NCI-H2081 treated with DMSO at 0.1 percent for 48 hours (cell line): ENCODE measurements around the gene SPRYD3.

Experiments used
- DNase-seq: peaks from one replicate; lab custom pipeline; 2025; lab: John Stamatoyannopoulos, UW

Gene SPRYD3

DNA sequence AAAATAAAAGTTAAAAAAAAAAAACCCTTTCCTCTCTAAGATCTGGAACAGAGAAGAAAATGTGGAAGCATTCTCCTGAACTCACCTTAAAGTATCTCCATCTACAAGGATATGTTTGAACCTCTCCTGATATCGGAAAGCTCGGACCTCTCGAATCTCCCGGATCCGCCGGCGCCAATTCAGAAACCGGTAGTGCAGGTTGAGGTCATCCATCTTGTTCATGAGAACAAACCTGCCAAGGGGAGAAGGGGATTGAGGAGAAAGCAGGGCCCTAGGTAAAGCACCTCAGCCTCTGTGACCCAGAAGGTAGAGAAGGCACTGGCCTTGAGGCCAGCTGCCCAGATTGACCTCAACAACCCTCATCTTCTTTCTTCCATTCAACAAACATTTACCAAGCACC lies 2.2 kb downstream of the SPRYD3 start:
- no peak for DNase-seq

DNA sequence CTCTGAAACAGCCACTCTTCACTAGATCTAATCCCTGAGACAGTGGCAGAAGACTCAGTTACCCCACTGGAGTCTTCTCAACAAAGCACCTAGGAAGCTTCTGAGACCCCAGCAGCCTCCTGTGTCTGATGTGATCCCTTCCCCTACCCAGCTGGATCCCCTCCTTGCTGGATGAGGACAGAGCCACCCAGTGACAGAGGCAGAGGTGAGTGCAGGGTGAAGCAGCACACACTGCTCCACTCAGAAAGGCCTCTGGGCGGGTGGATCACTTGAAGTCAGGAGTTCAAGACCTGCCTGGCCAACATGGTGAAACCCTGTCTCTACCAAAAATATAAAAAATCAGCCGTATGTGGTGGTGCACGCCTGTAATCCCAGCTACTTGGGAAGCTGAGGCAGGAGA lies 2.7 kb downstream of the SPRYD3 start:
- DNase-seq = no peak

DNA sequence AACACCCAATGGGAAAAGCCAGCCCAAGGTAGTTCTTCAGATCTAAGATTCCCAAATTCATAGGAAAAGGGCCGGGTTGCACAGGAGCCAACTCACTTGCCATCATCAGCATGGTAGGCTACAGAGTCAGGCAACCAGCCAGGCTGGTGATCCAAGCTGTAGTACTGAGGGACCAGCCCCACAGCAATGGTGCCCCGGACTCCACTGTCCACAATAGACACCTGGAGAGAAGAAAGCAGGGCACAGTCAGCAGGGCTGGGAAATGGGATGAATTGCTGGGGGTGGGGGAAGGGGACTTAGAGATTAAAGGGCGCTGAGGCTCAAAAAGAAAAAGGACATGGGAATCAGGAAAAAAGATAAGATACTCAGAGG lies 4.2 kb downstream of the SPRYD3 start:
- no peak for DNase-seq

DNA sequence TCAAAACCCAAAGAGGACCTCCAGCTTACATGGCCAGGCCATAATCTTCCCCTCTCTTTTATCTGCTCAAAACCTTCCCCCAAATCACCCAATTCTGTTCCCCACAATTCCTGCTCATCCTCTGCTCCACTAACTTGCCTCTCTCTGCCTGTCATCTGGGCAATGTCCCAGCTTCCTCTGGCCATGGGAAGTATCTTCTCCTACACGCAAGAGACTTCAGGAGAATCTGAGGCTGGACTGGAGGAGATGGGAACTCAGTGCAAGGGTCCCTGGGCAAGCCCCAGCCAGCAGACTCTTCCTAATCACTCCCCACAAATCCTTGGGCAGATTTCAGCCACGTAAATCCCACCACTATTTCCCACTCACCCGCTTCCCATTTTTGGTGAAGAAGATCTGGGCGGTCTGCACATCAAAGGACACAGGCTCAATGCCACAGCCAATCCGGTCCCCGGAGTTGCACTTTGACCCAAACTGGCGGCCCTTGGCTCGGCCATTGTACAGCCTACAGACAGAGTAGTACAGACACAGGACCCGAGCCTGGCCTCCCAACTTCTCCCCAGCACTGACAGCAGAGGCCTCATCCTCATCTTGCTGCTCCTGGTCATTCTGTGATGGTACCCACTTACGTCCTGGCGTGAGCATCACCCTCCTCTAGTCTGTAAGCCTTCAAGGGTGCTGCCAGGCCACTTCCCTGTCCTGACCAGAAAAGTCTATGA lies 4.7 kb downstream of the SPRYD3 start:
- DNase-seq = no peak

DNA sequence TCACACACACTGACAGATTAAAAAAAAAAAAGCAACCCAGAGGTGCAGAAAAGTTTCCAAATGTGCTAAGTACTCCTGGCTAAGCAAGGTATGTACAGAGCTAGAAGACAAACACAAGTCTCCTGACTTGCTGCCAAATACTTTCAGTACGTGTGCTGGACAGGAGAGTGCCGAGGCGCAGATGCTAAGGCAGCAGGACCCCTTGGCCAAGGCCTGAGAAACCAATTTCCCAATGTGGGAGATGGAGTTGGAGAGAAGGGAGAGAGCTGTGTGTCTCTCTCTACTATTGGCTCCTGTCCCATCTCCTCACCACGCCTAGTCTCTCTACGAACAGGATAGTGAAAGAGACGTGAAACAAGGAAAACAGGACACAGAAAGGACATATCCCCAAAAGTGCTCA lies 5.3 kb downstream of the SPRYD3 start:
- DNase-seq = no peak

DNA sequence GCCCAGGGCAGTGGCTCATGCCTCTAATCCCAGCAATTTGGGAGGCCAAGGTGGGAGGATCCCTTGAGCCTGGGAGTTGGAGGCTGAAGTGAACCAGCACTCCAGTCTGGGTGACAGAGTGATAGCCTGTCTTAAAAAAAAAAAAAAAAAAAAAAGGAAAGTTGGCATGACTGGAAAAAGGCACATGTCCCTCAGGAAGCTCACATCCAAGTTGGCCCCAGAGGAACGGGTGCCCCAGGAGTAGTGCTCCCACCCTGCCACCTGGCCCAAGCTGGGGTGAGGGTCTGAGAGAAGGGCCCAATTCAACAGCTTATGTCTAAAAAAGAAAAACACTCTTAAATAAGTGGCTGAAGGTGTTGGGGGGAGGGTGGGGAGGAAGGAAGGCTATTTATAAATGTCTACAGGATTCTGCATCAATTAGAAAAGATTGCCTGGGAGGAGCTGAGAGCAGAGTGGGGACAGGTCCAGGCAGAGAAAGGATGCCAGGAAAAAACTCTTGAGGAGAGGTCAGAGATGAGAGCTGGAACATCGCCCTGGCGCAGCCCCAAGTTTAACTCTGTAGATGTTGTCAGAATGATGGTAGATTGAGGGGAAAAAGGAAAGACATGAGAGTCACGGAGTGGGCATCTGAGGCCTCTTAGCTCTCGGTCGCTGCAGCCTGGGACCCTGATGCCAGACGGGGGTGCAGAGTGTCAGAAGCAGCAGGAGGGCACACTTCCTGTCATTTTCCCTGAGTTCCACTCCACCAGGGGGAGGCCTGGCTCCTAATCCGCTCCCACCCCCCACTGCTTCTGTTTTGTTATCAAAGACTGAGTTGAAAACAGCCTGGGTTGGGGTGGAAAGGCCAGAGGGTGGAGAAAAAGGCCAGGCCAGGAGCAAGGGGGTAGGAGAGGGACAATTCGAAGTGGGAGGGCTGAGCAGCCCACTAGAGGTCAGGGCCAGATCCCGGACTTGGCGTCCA lies 7.3 kb downstream of the SPRYD3 start:
- DNase-seq = no peak

DNA sequence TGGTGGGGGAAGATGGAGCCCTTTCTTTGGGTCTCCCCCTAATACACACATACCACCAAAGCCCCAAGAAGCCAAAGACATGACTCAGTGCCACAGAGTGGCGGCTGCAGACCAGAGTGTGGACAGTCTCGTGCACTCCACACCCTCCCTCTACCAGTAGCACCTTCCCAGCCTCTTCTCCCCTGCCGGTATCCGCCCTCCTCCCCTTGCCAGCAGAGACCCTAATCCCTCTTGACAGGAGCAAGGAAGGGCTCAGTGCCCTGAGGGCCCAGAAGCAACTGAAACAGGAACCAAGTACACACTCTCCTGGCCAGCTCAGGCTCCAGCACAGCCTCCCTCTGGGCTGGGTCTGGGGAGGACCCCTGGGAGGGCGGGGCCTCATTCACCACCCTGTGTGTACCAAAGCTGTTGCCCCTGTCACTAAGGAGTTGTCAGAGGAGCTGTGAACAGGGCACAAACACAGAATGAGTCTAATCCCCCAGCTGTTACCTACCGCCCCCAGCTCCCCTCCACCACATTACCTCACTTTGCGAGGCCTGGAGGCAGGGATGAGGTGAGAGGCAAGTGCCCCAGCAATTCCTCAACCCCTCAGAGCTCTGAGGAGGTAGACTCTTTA lies 8.2 kb downstream of the SPRYD3 start:
- DNase-seq = no peak

DNA sequence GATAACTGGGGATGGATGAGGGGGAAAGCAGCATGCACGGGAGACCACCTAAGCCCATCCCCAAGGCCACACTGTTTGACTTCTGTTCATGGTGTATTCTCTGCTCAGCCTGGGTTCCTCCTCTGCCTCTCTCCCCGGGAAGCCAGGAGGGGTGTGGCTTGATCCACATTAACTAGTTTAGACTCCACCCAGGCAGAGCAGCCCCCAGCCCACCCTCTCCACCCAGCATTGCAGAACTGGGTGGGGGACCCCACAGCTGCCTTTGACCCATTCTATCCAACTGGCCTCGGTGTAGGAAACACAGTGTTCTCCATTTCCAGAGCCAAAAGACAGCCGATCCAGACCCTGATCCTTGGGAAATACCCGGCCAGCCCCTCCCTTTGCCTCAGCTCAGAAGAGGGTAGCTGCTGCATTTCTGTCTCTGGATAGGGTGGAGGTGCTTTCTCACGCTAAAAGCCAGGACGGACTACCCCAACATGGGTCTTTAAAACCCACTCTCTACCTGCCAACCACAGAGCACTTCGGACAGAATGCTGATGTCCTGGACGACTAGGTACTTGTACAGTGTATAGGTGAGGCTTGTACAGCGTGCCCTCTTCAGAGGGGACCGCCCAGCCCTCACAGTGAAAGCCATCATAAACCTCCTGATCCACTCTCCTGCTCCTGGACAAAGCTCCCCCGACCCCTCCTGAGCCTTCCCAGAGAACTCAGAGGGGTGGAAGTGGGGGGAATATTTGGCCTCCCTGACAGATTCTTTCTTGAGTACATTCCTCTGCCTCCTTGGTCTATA lies 9.4 kb downstream of the SPRYD3 start:
- DNase-seq = no peak

DNA sequence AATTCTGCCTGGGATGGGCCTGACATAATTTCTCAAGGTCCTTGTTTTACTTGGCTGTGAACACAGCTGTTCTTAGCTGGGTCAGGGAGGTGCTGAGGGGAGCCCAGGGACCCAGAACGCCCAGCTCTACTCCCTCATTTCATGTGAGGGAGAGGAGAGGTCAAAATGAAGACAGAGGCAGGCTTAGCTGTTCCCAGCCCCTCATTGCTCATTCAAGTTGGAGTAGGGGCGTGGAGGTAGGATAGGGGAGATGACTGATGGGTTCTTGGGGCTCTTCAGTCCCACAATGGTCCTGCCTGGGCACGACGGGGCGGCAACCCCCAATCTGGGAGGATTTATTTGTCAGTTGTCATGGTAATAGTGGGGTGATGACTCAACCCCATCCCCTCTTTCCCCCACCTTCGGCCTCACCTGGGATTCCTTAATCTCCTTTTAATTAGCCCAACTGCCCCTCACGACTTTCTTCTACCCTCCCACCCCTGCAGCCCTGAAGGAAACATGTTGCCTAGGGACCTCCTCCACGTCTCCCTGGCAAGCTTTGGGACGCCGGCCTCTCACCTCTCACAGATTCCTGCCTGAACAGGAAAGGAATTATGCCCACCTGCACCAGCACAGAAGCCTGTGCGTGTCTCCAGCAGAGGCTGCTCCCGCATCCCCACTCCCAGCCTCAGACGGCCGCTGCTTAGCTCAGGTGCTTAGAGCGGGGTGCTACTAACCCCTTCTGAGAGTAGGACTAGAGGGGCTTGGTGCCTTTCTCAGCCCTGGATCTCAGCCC lies 10.2 kb downstream of the SPRYD3 start:
- no peak for DNase-seq

DNA sequence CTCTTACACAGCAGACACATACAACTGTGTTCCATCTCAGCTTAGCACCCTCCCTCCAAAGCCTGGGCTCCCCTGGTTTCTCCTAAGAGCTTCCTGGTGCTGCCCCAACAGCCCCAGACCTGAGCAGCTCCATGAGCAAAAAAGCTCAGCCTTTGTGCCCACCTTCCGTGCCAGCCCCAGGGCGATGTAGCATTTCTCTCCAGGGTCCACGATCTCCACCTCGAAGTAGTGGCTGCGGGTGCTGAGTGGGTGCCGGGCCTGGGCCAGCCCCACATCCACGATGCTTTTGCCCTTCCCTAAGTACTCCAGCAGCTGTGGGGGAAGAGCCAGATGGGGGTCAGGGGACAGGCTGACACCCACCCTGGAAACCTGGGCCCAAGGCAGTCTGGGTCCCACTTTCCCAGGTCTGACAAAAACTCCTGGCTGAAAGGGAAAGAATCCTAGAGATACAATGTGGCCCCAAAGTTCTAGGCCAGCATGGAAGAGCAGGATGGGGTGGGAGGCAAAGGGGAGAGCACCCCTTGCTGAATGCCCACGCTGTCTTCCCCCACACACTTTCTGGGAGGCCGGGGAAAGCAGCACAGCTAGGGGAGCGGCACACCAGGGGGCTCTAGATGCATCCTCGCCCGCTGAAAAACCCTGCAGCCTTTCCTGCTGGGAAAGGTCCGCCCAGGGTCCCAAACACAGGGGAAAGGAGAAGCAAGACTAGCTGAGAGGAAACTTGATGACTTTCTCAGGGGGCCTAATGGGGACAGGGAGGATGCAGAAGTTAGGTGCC lies 11.0 kb downstream of the SPRYD3 start:
- DNase-seq = no peak

DNA sequence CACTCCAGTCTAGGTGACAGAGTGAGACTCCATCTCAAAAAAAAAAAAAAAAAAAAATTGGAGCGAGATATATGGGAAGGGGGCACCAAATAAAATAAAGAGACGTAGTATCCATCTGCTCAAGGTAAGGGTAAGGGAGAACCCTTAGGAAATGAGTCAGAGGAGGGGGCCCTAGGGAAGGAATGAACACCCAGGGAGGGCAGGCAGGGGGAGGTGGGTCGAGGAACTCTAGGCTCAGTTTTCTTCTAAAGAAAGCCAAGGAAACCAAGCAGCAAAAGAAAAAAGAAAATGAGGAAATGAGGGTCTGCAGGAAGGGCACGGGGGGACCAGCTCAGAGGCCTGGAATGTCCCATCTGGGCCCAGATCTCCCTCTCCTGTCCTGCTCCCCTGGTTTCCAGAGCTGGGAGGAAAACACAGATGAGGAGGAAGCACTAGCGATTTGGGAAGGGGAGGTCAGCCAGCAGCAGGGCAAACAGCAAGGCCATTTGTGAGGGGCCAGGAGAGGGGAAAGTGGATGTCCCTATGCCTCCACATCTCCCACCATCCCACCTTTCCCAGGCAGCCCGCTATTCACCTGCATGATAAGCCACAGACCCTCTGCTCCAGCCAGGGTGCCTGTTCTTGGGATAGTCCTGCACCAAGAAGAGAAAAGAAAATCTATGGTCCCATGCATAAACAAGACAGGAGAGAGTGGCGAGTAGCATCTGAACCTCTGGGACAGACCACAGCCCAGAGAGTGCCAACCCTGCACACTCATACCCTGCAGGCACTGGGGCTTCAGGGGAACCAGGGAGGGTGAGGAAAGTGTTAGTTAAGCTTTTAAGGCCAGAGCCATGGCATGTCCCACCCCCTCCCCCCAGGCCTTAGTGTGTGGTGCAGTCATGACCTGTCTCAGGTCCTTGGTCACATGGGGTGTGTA lies 11.9 kb downstream of the SPRYD3 start:
- no peak for DNase-seq

DNA sequence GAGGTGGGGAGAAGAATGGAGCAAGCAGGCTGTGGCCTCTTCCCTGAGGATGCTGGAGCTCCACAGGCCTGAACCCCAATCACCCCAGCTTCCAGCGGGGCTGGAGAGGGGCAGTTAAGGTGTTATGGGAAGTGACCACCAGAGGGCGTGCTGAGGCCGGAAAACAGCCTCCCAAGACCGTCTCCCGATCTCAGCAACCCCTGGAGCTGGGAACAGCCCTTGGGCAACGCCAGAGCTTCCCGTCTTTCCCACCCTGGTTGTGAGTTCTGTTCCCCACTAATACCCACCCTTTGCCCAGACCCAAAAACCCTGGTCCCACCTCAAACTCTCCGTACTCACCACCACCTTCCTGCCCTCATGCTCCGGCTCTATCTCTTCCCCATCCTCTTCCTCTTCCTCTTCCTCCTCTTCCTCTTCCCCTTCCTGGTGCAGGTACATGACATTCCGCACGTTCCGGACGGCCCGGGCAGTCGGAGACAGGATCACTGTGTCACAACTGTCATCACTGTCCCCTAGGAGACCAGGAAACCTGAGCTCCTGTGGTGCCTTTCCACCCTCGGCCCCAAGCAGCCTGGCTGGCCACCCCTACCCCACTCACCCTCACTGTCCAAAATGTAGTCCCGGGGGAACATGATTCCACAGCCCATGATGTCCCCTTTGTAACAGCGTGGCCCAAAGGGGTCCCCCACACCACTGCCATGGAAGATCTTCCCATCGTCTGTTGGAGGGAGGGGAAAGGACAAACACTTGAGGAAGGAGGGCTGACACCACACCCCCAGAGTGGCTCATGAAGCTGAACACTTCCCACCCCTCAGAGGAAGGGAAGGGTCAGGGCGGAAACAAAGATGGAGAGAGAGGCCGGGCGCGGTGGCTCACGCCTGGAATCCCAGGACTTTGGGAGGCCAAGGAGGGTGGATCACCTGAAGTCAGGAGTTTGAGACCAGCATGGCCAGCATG lies 12.9 kb downstream of the SPRYD3 start:
- DNase-seq = no peak

DNA sequence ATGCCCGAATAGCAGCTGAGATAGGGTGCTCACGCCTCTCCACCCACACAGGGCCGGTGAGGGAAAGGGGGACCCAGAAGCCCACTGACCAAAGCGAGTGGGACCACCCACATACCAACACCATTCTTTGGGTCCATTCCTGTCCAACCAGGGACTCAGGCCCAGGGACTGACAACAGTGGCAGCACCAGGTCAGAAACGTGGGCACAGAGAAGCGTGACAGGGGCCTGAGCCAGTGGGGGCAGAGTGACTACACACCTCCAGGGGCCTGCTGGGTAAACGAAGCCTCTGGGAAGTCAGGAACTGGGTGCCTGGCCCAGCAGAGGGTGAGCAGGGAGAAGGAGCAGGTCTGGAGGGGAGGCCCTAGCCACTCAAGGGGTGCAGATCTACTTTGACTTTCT lies 13.7 kb downstream of the SPRYD3 start:
- DNase-seq = no peak

DNA sequence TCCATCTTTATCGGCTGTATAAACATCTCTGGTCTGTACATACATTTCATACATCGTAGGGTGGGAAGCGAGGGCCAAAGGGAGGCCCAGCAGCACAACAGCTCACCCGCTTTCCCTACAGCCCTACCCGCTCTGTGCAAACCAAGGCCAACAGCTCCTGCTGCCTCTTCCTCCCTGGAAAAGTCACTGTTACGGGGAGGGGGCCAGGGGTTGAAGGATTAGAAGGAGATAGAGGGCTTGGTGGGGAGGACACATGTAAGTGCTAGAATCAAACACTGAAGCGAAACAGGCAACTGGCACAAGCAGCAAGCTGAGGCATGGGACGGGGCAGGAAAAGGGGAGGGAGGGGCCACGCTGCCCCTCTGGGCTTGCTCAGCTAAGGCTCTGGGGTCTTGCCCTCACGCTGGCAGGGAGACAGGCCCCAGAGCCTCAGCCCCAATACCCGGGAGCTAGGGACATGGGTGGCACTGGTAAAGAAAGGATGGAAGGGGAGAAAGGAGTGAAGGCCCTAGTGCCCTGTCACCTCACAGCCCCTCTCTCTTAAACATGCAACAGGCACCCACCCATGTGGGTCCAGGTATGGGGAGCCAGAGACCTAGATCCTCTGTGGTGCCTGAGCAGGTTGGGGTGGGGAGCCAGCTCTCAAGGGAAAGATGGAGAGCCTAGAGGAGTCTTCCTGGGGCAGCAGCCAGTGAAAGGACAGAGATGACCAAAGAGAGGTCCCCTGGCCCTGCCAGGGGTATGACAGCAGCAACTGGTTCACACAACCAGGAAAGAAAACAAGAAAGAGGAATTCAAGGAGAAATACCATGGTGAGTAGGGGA lies 14.4 kb downstream of the SPRYD3 start:
- DNase-seq = no peak

DNA sequence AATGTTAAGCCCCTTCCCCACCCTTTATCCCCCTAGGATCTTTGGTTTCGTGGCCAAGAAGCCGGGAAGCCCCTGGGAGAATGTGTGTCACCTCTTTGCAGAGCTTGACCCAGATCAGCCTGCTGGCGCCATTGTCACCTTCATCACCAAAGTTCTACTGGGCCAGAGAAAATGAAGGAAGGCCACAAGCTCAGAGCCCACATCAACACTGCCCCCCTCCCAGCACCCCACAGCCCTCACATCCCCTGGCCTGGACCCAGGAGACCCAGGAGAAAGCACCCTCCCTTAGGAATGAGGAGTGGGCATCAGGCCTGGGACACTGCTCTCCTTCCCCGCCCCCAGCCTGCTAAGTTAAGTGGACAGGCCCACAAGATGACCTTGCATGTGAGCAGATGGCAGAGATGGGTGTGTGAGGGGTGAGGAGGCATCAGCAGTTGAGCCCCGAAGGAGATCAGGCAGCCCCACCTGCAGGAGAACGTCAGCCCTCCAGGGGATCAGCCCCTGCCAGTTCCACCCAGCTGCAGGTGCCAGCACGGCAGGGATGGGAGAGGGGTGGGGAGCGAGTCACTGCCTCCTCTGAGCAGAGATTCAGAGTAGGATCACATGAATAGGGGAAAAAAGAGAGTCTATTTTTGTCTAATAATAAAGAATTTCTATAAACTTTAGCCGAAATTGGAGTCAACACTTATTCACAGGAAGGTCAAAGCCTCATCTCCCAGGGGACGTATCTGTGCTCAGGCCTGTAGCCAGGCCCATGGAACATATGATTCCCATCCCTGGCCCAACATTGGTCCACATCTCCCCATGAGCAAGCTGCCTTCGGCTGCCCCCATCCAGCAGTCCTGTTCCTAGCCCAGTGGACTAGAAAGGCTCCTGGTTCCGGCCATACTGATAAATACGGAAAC lies 15.2 kb downstream of the SPRYD3 start:
- no peak for DNase-seq

DNA sequence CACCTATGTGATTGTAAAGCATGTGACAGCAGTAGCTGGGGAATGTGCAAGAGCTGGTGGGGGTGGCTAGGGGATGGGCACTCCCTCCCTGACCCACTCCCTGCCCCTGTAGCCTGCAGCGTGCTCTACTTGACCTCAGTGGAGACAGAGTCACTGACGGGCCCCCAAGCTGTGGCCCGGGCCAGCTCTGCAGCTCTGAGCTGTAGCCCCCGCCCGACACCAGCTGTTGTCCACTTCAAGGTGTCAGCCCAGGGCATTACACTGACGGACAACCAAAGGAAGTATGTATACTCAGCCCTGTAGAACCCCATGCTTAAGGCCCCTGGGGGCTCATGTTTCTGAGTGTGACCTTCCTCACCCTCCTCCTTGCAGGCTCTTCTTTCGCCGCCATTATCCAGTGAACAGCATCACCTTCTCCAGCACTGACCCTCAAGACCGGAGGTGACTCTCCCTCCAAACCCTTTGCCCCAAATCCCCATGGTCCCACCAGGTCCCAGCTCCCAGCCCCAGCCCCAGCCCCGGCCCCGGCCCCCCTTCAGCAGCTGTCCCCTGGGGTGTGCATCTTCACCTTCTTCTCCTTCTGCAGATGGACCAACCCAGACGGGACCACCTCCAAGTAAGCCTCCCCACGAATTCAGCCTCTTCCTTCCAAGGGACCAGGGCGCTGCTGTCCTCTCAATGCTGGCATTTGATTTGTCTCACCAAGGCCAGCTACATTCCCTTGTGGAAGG lies 16.0 kb downstream of the SPRYD3 start:
- DNase-seq = no peak
